GM12801 (cell line): ENCODE results near the gene L1CAM.

ENCODE experiments used
- CTCF ChIP-seq: IDR thresholded peaks from one replicate; pipeline ENCODE4 v1.5.1; 2011; ENCODE audit warnings: control low read depth; ENCODE audit not compliant: insufficient read length; ENCODE audit errors: extremely low read depth

Gene L1CAM

GRCh38 chrX:153906126-153906917, 20.3 kb upstream of the L1CAM start:
- TF ChIP-seq CTCF, result no peak

- no peak for TF ChIP-seq CTCF
Measured at GRCh38 chrX:153905481-153906095, 19.6 kb upstream of the L1CAM start.

GRCh38 chrX:153903991-153904957, 18.3 kb upstream of the L1CAM start, which contains the start of gene AVPR2:
Gene AVPR2 (plus strand): TSS chrX:153904673. CDS start chrX:153905146, 473 bp downstream.
- TF ChIP-seq CTCF, result no peak

- TF ChIP-seq CTCF, result no peak
Measured at GRCh38 chrX:153903238-153903980, 17.4 kb upstream of the L1CAM start.

GRCh38 chrX:153902385-153902784, 16.4 kb upstream of the L1CAM start:
- TF ChIP-seq CTCF, result no peak

GRCh38 chrX:153901753-153902140, 15.8 kb upstream of the L1CAM start:
- TF ChIP-seq CTCF, result no peak
